Endodermal cell (in vitro differentiated cells): ENCODE measurements around the gene WRAP73. TPM values are rescaled to one million over a fixed set of nuclear protein-coding genes. Genes with fewer than 3 reads are reported as not detected.

Experiments used
- DNase-seq: peaks from one replicate; pipeline ENCODE4 v3.0.0-alpha.2; 2017
- H3K27ac ChIP-seq: 2 replicates; pipeline ENCODE4 v1.5.1; 2013; ENCODE audit warnings: mild to moderate bottlenecking, low read depth, low read length, moderate library complexity
- H3K27me3 ChIP-seq: 2 replicates; pipeline ENCODE4 v1.6.1; 2013; ENCODE audit warnings: mild to moderate bottlenecking, low read length, moderate library complexity; ENCODE audit not compliant: insufficient read depth, control insufficient read depth, poor library complexity, severe bottlenecking
- H3K36me3 ChIP-seq: 2 replicates; pipeline ENCODE4 v1.7.0; 2013; ENCODE audit warnings: mild to moderate bottlenecking, low read length, moderate library complexity; ENCODE audit not compliant: control insufficient read depth, insufficient read depth
- H3K4me1 ChIP-seq: one replicate; pipeline ENCODE4 v1.7.0; 2013; ENCODE audit warnings: low read length; ENCODE audit not compliant: control insufficient read depth, insufficient read depth
- H3K4me3 ChIP-seq: 2 replicates; pipeline ENCODE4 v1.5.1; 2013; ENCODE audit warnings: mild to moderate bottlenecking, low read length, moderate library complexity
- H3K9ac ChIP-seq: 2 replicates; pipeline ENCODE4 v1.6.1; 2013; ENCODE audit warnings: mild to moderate bottlenecking, low read length, moderate library complexity; ENCODE audit not compliant: poor library complexity, severe bottlenecking; ENCODE audit errors: extremely low read depth
- H3K9me3 ChIP-seq: 2 replicates; pipeline ENCODE4 v1.6.1; 2013; ENCODE audit warnings: mild to moderate bottlenecking, low read length, moderate library complexity; ENCODE audit not compliant: control insufficient read depth
- H3K27ac Mint-ChIP-seq: 2 replicates; pipeline ENCODE4 v1.8.0; 2020; ENCODE audit warnings: mixed read lengths
- H3K27me3 Mint-ChIP-seq: 2 replicates; pipeline ENCODE4 v1.8.0; 2021; ENCODE audit warnings: mild to moderate bottlenecking, mixed read lengths; ENCODE audit not compliant: insufficient read depth
- H3K36me3 Mint-ChIP-seq: 2 replicates; pipeline ENCODE4 v1.8.0; 2020; ENCODE audit warnings: low read depth, mixed read lengths
- H3K4me1 Mint-ChIP-seq: 2 replicates; pipeline ENCODE4 v1.8.0; 2020; ENCODE audit warnings: mixed read lengths
- H3K4me3 Mint-ChIP-seq: 2 replicates; pipeline ENCODE4 v1.8.0; 2020; ENCODE audit warnings: mild to moderate bottlenecking, moderate library complexity, mixed read lengths
- H3K9me3 Mint-ChIP-seq: 2 replicates; pipeline ENCODE4 v1.8.0; 2020; ENCODE audit warnings: mild to moderate bottlenecking, mixed read lengths
- WGBS, 2 experiments: methylation state at CpG; one replicate each; pipeline versions ENCODE4 v1.1.5 to v1.1.7; 2013; ENCODE audit warnings: missing lambda C conversion rate in 2 of 2, mixed read lengths in 1 of 2; ENCODE audit not compliant: insufficient coverage in 1 of 2, insufficient read length in 1 of 2; 5-methylcytosine and 5-hydroxymethylcytosine counted together
- total RNA-seq, 2 donors: library from RNA; stranded (reverse); fragmentation: NEBNext Ultra II Directional in 1 of 2; extraction: Animal tissue kit (Norgen Biotek cat#: 25700) in 1 of 2; gene quantifications; 2 replicates in 1 of 2; 3 replicates in 1 of 2; pipeline ENCODE4 v1.2.1, GENCODE V29; 2021
- TF ChIP-seq, protein P1 (sequence below): fragments of 200-600 bp; sonication (generic); conservative IDR thresholded peaks from 2 replicates; pipeline ENCODE4 v1.5.0; 2021; ENCODE audit warnings: antibody characterized with exemption, mild to moderate bottlenecking

WRAP73 gene
- total RNA-seq, 2 donors from 2014 or later: 29.8 to 32.5 TPM

DNA sequence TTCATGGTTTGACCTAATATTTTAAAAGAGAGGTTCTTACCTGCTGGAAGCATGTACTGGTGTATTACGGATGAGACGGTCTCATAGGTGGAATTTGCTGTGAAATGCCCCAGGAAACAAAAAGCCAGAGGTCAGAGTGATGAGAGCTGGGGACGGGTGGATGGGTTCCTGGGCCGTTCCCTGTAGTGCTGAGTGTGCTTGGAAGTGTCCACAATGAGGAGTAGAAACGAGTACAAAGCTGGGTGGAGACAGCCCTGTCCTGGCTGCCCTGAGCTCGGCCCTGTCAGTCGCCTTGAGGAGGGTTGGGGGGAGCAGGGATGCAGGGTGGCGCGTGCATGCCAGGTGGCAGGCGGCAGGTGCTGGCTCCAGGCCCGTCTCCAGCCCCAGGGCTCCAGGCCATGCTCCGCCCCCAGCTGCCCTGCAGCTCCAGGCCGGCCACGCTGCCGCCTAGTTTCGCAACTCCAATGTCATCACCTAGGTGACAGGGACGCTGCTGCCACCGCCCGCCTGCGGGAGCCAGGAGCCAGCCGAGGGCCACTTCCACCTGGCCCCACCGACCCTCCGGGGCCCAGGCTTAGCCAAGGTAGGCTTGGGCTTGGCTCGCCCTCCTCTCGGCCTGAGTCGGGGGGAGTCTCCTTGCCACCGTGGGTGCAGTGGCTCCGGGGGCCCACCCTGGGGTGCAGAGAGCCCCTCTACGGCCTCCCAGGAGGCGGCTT, 18.8 kb upstream of the WRAP73 start:
- TF ChIP-seq, protein P1, sequence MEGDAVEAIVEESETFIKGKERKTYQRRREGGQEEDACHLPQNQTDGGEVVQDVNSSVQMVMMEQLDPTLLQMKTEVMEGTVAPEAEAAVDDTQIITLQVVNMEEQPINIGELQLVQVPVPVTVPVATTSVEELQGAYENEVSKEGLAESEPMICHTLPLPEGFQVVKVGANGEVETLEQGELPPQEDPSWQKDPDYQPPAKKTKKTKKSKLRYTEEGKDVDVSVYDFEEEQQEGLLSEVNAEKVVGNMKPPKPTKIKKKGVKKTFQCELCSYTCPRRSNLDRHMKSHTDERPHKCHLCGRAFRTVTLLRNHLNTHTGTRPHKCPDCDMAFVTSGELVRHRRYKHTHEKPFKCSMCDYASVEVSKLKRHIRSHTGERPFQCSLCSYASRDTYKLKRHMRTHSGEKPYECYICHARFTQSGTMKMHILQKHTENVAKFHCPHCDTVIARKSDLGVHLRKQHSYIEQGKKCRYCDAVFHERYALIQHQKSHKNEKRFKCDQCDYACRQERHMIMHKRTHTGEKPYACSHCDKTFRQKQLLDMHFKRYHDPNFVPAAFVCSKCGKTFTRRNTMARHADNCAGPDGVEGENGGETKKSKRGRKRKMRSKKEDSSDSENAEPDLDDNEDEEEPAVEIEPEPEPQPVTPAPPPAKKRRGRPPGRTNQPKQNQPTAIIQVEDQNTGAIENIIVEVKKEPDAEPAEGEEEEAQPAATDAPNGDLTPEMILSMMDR: no peak
- Mint-ChIP-seq H3K4me3 (no peak overlapping the region), H3K9me3 (no peaks in the 10 kb centered on the region), H3K27ac (no peak overlapping the region), H3K36me3 (no peaks in the 10 kb centered on the region), H3K4me1 (no peaks in the 10 kb centered on the region), H3K27me3 (peaks cover 14% of the 10 kb centered on the region)
- Histone ChIP-seq H3K36me3 (no peaks in the 10 kb centered on the region), H3K9ac (no peak overlapping the region), H3K4me1 (no peaks in the 10 kb centered on the region), H3K27ac (no peak overlapping the region), H3K27me3 (peaks cover 5% of the 10 kb centered on the region), H3K4me3 (no peak overlapping the region), H3K9me3 (no peaks in the 10 kb centered on the region)
- peak; percentile 93 for DNase-seq
- 54 to 55% methylated on average over 10 to 30 of the region's 30 CpGs for WGBS, 2 experiments

DNA sequence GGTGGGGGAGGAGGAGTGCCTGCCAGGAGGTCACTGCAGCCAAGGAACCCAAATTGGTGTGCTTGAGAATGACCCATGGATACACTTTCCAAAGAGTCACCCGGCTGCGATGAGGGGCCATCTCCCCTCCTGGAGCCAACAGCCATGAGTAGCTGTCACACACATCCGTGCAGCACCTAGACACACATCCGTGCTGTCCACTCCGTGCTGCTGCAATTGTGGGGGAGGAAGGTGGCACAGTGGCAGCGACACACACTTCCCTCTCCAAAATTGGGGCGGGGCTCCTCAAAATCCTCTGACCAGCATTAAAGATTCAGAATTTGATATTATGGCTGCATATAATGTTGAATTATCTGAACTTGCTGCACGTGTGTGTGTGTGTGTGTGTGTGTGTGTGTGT, 18.2 kb upstream of the WRAP73 start:
- H3K4me1 Mint-ChIP-seq: no peaks in the 10 kb centered on the region
- H3K9me3 Mint-ChIP-seq: no peaks in the 10 kb centered on the region
- 90 to 94% methylated on average over 7 to 8 of the region's 8 CpGs for WGBS, 2 experiments
- no peak overlapping the region for H3K9ac ChIP-seq
- H3K27me3 ChIP-seq: peaks cover 5% of the 10 kb centered on the region
- DNase-seq: no peak
- H3K36me3 ChIP-seq: no peaks in the 10 kb centered on the region
- no peaks in the 10 kb centered on the region for H3K36me3 Mint-ChIP-seq
- no peak overlapping the region for H3K4me3 ChIP-seq
- no peak overlapping the region for H3K4me3 Mint-ChIP-seq
- H3K27me3 Mint-ChIP-seq: peaks cover 16% of the 10 kb centered on the region
- H3K27ac Mint-ChIP-seq: no peak overlapping the region
- TF ChIP-seq, protein P1: no peak
- no peak overlapping the region for H3K27ac ChIP-seq
- H3K9me3 ChIP-seq: no peaks in the 10 kb centered on the region
- H3K4me1 ChIP-seq: no peaks in the 10 kb centered on the region

DNA sequence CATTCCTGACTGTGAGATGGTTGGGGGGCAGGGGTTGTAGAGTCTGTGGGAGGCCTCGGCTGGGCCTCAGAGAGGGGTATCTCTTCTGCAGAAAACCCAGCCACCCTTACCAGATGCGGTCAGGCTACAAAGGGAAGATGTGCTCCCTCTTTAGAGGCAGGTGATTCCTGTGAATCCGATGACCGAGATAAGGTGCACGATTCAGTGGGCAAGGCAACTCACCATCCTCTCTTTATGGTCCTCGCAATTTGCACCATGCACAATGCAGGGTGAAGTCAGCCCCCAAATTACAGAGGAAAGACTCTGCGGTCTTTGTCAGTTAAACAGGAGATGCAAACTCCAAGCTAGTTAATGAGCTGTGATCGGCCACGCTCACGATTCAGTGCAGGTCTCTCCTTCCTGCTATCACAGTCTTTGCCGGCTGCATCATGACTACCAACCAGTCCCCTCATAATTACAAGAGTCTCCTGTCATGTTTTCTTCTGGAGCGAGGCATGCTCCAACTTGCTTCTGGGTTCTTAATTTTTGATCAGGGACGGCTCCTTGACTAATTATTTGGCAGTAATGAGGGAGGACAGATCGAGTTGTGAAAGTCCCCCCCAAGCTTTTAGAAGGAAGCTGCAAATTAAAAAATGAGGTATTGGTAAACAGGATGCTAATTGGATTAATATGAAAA, 14.9 kb upstream of the WRAP73 start:
- no peak overlapping the region for H3K27ac Mint-ChIP-seq
- H3K36me3 ChIP-seq: no peaks in the 10 kb centered on the region
- H3K27me3 ChIP-seq: peaks cover 9% of the 10 kb centered on the region
- H3K9me3 Mint-ChIP-seq: no peaks in the 10 kb centered on the region
- H3K27me3 Mint-ChIP-seq: peaks cover 17% of the 10 kb centered on the region
- H3K4me3 ChIP-seq: no peak overlapping the region
- no peak overlapping the region for H3K9ac ChIP-seq
- no peak overlapping the region for H3K27ac ChIP-seq
- no peaks in the 10 kb centered on the region for H3K36me3 Mint-ChIP-seq
- WGBS, 2 experiments: 92 to 97% methylated on average over 12 to 14 of the region's 14 CpGs
- H3K9me3 ChIP-seq: no peaks in the 10 kb centered on the region
- DNase-seq: peak; percentile 22
- no peaks in the 10 kb centered on the region for H3K4me1 Mint-ChIP-seq
- TF ChIP-seq, protein P1: no peak
- no peaks in the 10 kb centered on the region for H3K4me1 ChIP-seq
- H3K4me3 Mint-ChIP-seq: no peak overlapping the region
